GM19035 (cell line): Measurements from ENCODE around the gene SPNS1.
A peak's percentile ranks its signal among the peaks of the same experiment; 100 is the strongest.
"Not testable (repeated sequence)": the region's sequence is repeated elsewhere in the genome, so short reads cannot be mapped to it uniquely, and the experiment has no call there.

Experiments used
- ATAC-seq: cut with Tn5 transposase; IDR thresholded peaks from one replicate; pipeline ENCODE4 v1.9.1; 2021; ENCODE audit not compliant: unreplicated experiment

The SPNS1 gene

GRCh38 chr16:28974437-28975157 lies at the start of gene SPNS1:
Gene SPNS1, plus strand, starts transcription at chr16:28974778. Its CDS starts 374 bp downstream, at chr16:28975152.
- peak; percentile 90 for ATAC-seq

GRCh38 chr16:28925386-28926228 lies 49.0 kb upstream of the SPNS1 start:
- ATAC-seq, result peak; percentile 31

GRCh38 chr16:28926284-28926683 lies 48.3 kb upstream of the SPNS1 start:
- ATAC-seq, result not testable (repeated sequence)

- ATAC-seq, result no peak
Measured at GRCh38 chr16:28927815-28928214, 46.8 kb upstream of the SPNS1 start.

GRCh38 chr16:28930203-28930602 lies 44.4 kb upstream of the SPNS1 start:
- no peak for ATAC-seq

GRCh38 chr16:28930652-28931051 lies 43.9 kb upstream of the SPNS1 start:
- ATAC-seq, result no peak

- no peak for ATAC-seq
Measured at GRCh38 chr16:28931801-28932225, 42.8 kb upstream of the SPNS1 start, which contains the start of gene CD19. Gene CD19, plus strand, starts transcription at chr16:28931971. Its CDS starts 30 bp downstream, at chr16:28932001.

- no peak for ATAC-seq
Measured at GRCh38 chr16:28932339-28933141, 42.0 kb upstream of the SPNS1 start.

- ATAC-seq, result no peak
Measured at GRCh38 chr16:28933171-28933570, 41.4 kb upstream of the SPNS1 start.

- no peak for ATAC-seq
Measured at GRCh38 chr16:28935346-28935745, 39.2 kb upstream of the SPNS1 start.

GRCh38 chr16:28935924-28936783 lies 38.4 kb upstream of the SPNS1 start:
- ATAC-seq, result peak; percentile 76

GRCh38 chr16:28936784-28937155 lies 37.8 kb upstream of the SPNS1 start:
- no peak for ATAC-seq

- no peak for ATAC-seq
Measured at GRCh38 chr16:28937222-28937876, 37.2 kb upstream of the SPNS1 start.

- no peak for ATAC-seq
Measured at GRCh38 chr16:28938721-28939120, 35.9 kb upstream of the SPNS1 start.

- not testable (repeated sequence) for ATAC-seq
Measured at GRCh38 chr16:28939825-28940224, 34.8 kb upstream of the SPNS1 start.

GRCh38 chr16:28943281-28943680 lies 31.3 kb upstream of the SPNS1 start:
- no peak for ATAC-seq

- ATAC-seq, result no peak
Measured at GRCh38 chr16:28946681-28947080, 27.9 kb upstream of the SPNS1 start.

- ATAC-seq, result peak; percentile 94
Measured at GRCh38 chr16:28950648-28951409, 23.7 kb upstream of the SPNS1 start, which contains the start of gene NFATC2IP. Gene NFATC2IP, plus strand, starts transcription at chr16:28950937. Its CDS starts 75 bp downstream, at chr16:28951012.

GRCh38 chr16:28951410-28951943 lies 23.1 kb upstream of the SPNS1 start:
- ATAC-seq, result no peak
